GM18861 (cell line): ENCODE data around the gene TLE3.
"Not testable (repeated sequence)": the region's sequence is repeated elsewhere in the genome, so short reads cannot be mapped to it uniquely, and the experiment has no call there.

ENCODE experiments used
- ATAC-seq: cut with Tn5 transposase; IDR thresholded peaks from one replicate; pipeline ENCODE4 v1.9.1; 2021; ENCODE audit not compliant: unreplicated experiment

The TLE3 gene

DNA sequence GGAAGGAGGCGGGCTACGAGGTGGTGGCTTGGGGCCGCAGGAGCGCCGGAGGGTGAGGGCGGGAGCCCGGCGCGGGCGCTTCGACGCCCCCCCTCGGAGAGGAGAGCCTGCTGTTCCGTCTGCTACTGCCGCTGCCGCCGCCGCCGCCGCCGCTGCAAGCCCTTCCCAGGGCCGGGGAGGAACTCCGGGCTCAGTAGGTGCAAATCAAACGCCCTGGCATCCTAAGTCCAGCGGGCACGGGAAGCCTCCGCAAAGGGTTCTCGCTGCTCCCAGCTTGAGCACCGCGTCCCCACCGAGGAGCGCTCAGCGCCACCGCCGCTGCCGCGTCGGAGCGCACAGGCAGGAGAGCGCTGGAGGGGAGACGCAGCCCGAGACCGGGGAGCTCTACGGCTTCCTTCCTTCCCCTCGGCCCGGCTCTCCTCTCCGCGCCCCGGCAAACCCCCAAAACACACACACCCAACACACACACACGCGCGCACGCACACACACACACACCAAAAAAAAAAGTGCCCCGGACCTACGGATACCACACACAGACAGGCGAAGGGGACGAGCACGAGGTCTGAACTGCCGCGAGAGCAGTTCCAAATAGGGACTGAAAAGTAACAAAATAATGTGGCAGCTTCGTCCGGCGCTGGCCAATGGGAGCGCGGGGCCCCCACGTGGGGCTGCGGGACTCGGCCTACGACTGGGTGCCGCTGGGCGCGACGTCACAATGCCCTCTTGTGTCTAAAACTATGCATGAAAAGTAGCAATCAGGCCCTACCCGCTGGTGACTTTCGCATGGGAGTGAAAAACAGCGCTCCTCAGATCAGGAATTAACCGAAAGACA is at the start of gene TLE3:
TLE3 (minus strand) TSS at position 597 of the 832 bp plus-strand sequence. CDS start 1,119 bp downstream, outside the sequence.
- ATAC-seq = peak; percentile 52

DNA sequence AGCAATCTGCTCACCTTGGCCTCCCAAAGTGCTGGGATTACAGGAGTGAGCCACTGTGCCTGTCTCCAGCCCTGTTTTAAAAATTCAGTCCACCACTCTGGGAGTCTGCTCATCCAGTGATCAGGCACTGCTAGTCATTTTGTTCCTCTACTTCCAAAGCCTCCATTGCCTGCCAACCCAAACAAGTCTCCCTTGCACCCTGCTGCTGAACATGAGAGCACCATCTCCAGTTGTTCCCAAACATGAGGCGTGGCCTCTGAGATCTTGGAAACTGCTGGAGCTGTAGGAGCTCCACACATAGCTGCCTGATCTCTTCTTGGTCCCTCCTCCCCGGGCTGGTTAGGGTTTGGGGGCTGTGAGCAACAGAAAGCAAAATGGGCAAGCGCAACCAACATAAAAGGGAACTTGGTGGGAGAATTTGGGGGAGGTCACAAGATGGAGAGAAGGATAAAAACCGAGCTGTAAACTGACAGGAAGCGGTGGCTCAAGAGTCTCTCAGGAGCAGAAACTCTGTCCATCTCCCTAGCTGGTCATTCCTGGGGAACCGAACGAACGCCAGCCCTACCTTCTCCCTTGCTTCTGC is 49.6 kb upstream of the TLE3 start:
- no peak for ATAC-seq

DNA sequence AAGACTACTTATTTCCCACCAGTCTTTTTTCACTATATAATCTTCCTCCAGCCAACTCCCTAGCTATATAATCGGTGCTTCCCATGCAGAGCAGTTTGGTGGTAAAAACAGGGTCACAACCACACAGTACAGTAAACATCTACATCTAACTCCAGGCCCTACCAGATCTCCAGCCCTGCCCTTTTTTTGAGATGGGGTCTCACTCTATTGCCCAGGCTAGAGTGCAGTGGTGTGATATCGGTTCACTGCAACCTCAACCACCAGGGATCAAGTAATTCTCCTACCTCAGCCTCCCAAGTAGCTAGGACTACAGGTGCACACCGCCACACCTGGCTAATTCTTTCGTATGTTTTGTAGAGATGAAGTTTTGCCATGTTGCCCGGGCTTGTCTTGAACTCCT is 49.1 kb upstream of the TLE3 start:
- ATAC-seq = no peak

DNA sequence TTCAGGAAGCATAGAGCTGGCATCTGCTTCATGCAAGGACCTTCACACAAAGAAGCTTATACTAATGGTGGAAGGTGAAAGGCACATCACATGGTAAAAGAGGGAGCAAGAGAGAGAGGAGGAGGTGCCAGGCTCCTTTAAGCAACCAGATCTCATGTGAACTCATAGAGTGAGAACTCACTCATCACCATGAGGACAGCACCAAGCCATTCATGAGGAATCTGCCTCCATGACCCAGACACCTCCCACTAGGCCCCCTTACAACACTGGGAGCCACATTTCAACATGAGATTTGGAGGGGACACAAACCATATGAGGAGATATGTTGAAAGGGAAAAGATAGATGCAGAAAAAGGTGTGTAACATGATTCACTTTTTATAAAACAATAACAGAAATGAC is 48.4 kb upstream of the TLE3 start:
- no peak for ATAC-seq

GRCh38 chr15:70145261-70145660 is 47.5 kb upstream of the TLE3 start:
- ATAC-seq = no peak

- no peak for ATAC-seq
Measured at GRCh38 chr15:70142322-70143191, 44.8 kb upstream of the TLE3 start.

GRCh38 chr15:70142072-70142321 is 44.3 kb upstream of the TLE3 start:
- ATAC-seq = no peak

GRCh38 chr15:70141376-70142071 is 43.8 kb upstream of the TLE3 start:
- no peak for ATAC-seq

DNA sequence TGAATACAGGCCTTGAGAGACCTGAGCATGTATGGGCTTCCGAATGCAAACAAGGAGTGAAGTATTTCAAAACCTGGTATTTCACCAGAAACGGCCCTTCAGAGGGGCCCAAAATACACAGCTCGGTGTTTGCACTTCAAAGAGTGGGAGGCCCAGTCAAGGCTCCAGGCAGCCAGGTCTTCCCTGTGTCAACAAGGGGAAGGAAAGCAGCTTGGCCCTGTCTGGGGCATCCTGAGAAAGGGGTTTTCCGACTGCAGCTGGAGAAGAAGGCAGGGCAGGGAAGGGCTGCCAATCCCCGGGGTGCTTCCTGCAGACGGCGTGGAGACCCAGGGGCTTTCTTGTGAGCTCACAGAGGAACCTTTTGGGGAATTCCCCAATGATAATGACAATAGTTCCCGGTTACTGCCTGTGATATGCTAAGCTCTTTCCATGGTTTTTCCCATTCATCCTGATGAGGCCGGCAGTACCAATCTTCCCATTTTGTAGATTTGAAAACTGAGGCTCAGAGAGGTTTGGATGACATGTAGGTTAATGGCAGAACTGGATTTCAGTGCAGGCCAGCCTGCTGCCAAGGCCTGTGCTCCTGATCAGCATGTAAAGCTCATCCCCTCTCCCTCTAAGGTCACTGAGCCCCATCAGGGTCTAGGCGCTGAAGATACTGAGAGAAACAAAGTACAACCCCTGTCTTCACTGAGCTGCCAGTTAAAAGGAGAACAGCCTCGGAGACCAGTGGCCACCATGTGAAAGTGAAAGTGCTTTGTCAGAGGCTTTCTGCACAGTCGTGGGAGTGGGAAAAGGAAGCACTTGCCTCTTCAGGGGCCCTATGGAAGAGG is 43.0 kb upstream of the TLE3 start:
- no peak for ATAC-seq

DNA sequence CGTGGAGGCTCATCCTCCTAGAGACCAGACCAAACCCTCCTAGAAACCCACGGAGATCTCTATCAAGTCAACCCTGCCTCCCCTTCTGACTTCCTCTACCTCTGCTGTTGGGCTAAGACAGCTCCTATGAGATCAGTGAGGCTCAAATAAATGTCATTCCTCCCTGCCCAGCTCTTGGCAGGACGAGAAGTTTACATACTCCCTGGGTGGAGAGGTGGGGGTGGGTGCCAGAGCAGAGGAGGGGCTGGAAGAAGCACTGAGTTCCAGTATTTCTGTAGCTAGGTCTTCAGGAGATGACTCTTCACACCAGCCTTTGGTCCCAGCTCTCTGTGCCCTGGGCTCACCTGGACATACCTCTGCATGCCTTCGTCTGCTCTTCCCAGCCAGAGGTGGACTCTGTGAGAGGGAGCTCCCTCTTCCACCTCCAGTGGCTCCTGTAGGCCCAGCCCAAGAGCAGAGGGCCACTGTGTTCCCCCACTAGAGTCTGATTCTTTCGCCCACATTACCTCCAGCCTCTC is 42.4 kb upstream of the TLE3 start:
- ATAC-seq = no peak

DNA sequence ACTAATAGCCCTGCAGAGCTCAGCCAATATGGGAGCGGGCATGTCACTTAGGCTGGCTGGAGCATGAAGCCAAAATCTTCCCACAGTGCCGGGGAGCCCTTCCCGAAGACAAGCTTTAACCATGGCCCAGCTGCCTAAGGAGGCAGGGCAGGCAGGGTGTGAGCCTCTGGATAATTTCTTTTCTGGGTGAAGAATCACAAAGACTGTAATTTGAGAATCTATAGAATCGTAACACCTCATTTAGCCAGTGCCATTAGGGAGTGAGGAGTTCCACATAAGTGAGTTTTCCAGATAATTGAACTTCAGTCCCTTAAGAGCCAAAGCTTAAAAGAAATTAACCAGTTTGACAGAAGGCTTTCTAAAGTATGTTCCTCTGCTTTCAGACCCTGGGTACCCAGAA is 40.2 kb upstream of the TLE3 start:
- ATAC-seq = no peak

GRCh38 chr15:70137021-70137420 is 39.3 kb upstream of the TLE3 start:
- ATAC-seq = not testable (repeated sequence)

GRCh38 chr15:70133781-70134421 is 36.2 kb upstream of the TLE3 start:
- no peak for ATAC-seq

DNA sequence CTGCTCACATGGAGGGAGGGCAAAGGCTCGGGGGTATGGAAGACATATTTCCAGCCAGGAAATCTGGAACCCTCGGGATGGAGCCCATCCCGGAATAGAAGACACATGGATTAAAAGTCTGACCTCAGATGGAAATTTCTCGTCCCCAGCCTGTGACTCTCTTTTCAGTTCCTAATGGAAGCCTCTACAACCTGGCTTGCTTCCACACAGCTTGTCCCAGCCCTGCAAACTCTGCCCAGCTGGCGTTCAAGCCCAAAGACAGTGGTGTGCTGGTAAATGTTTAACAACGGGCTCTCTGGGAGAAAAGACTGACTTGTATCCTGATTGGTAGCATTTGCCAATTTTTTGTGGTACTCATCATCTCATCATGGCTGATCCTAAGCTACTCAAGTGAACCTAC is 35.6 kb upstream of the TLE3 start:
- ATAC-seq = no peak

DNA sequence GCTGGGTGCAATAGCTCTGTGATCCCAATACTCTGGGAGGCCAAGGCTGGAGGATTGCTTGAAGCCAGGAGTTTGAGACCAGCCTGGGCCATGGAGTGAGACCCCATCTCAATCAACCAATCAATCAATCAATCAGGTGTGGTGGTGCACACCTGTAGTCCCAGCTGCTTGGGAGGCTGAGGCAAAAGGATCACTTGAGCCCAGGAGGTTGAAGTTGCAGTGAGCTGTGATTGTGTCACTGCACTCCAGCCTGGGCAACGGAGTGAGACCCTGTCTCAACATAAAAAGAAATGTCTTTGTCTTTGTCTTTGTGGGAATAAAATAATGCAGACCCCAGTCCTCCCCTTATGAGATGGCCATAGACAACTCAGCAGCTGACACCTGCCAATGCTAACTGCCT is 34.9 kb upstream of the TLE3 start:
- no peak for ATAC-seq

DNA sequence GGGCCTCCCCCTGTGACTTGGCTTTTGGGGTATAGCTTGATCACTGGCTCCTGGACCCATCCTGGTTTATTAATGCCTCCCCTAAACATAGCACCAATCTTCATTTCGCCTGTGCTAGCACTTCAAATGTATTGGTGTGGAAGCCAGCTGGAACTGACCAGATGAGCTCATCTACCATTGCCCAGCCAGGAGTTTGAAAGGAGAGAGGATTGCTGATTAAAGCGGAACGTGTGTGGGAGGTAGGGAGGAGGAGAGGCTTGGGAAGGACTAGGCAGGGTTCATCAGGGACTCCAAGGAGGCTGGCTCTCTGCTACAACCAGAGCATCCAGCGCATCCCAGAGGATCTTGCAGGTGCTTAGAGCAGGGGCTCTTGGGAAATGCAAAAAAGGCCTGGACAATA is 34.4 kb upstream of the TLE3 start:
- no peak for ATAC-seq

- ATAC-seq = no peak
Measured at GRCh38 chr15:70128414-70129140, 30.9 kb upstream of the TLE3 start.

DNA sequence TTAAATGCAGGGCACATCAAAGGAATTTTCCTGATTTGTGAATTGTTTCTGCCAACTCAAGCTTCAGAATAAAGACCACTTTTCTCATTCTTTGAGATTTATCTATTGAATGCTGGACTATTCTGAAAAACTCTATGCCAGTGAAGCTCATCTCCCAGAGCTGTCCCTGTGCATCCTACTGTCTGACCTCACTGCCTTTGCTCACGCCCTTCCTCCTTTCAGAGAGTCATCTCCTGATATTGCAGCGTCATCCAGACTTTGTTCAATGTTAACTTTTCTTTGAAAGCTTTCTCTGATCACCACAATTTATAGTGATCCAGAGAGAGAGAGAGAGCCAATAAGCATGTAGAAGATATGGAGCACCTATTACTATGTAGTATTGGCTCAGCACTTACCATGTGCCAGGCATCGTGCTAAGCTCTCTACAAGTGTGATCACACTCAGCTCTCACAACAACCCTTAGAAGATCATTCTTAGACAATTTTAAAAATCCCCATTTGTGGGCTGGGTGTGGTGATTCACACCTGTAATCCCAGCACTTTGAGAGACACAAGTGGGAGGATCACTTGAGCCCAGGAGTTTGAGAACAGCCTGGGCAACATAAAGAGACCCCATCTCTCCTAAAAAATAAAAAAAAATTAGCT is 30.2 kb upstream of the TLE3 start:
- no peak for ATAC-seq

- ATAC-seq = no peak
Measured at GRCh38 chr15:70127288-70127746, 29.6 kb upstream of the TLE3 start.
